ENCODE measurements around the gene GPHN. TPM values are rescaled to one million over a fixed set of nuclear protein-coding genes. Genes with fewer than 3 reads are reported as not detected.

The GPHN gene
- total RNA-seq, 1 experiment from 2014 or later: 11.3 TPM

DNA sequence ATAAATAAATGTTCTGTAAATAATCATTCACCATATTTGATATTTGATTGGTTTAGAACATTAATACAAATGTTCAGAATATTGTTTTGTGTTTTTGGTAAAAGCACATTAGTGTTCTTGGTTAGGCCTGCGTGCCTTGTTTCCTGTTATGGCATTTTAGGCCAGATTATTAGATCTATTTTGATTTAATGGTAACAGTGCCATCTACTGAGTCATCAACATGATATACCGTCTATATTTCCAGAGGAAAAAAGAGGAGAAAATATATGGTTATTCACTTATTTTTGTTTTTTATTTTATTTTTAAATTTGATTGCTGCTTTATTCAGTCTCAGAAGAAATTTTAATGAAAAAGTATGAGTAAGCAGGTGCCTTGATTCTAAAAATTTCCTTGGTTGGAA is 60.3 kb downstream of the GPHN start:
- Mint-ChIP-seq H3K27me3 (ENCODE audit: insufficient read depth, unreplicated experiment) (no peaks in the 10 kb centered on the region), H3K36me3 (ENCODE audit: insufficient read depth, unreplicated experiment) (no peaks in the 10 kb centered on the region), H3K27ac (ENCODE audit: unreplicated experiment) (no peak overlapping the region), H3K4me1 (ENCODE audit: low read depth, unreplicated experiment) (no peaks in the 10 kb centered on the region), H3K9me3 (ENCODE audit: unreplicated experiment) (no peaks in the 10 kb centered on the region), H3K4me3 (ENCODE audit: unreplicated experiment) (no peak overlapping the region)
- Histone ChIP-seq H3K36me3 (ENCODE audit: control insufficient read depth, insufficient read depth, low read length) (no peaks in the 10 kb centered on the region), H3K9me3 (no peaks in the 10 kb centered on the region), H3K4me1 (no peaks in the 10 kb centered on the region), H3K4me3 (ENCODE audit: low read depth, low read length) (no peak overlapping the region), H3K27me3 (replicated peaks; ENCODE audit: control insufficient read depth, insufficient read depth, low read length) (no peaks in the 10 kb centered on the region)
- no TSS peak for BruUV-seq (replicated peaks)
- intact Hi-C loops (cut with micrococcal nuclease; ENCODE audit: unreplicated experiment): no loop called here
- CTCF ChIA-PET: no interaction called here
- DNase-seq: no peak
- no peak for TF ChIP-seq CTCF (IDR thresholded peaks at IDR 0.05; ENCODE audit: insufficient read depth in 1 of 2, low read depth in 1 of 2, low read length in 1 of 2, severe bottlenecking in 1 of 2, unreplicated experiment in 1 of 2)
- POLR2A ChIA-PET: no interaction called here

- BruUV-seq (replicated peaks): no TSS peak
Measured at GRCh38 chr14:66572826-66573225, 64.9 kb downstream of the GPHN start.

DNA sequence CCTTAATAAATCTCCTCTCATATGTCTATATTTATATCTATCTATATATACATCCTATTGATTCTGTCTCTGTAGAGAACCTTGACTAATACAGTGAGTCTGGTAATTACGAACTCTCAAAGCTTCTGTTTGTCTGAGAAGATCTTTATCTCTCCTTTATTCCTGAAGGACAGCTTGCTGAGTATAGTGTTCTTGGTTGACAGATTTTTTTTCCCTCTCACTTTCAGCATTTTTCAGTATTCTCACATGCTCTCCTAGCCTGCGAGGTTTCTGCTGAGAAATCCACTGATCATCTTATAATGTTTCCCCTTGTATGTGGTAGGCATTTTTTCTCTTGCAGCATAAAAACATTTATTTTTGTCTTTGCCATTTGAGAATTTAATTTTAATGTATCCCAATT is 67.1 kb downstream of the GPHN start:
- Mint-ChIP-seq H3K36me3 (ENCODE audit: insufficient read depth, unreplicated experiment) (no peaks in the 10 kb centered on the region), H3K27ac (ENCODE audit: unreplicated experiment) (no peak overlapping the region), H3K27me3 (ENCODE audit: insufficient read depth, unreplicated experiment) (no peaks in the 10 kb centered on the region), H3K4me1 (ENCODE audit: low read depth, unreplicated experiment) (no peaks in the 10 kb centered on the region), H3K4me3 (ENCODE audit: unreplicated experiment) (no peak overlapping the region), H3K9me3 (ENCODE audit: unreplicated experiment) (peaks cover 34% of the 10 kb centered on the region)
- no peaks in the 10 kb centered on the region for H3K36me3 ChIP-seq (ENCODE audit: control insufficient read depth, insufficient read depth, low read length)
- no peak for TF ChIP-seq CTCF (IDR thresholded peaks at IDR 0.05; ENCODE audit: insufficient read depth in 1 of 2, low read depth in 1 of 2, low read length in 1 of 2, severe bottlenecking in 1 of 2, unreplicated experiment in 1 of 2)
- intact Hi-C loops (cut with micrococcal nuclease; ENCODE audit: unreplicated experiment): no loop called here
- no peaks in the 10 kb centered on the region for H3K4me1 ChIP-seq
- H3K27me3 ChIP-seq (replicated peaks; ENCODE audit: control insufficient read depth, insufficient read depth, low read length): no peaks in the 10 kb centered on the region
- BruUV-seq (replicated peaks): no TSS peak
- no peaks in the 10 kb centered on the region for H3K9me3 ChIP-seq
- H3K4me3 ChIP-seq (ENCODE audit: low read depth, low read length): no peak overlapping the region
- no peak for DNase-seq
- ChIA-PET POLR2A (no interaction called here), CTCF (no interaction called here)

More at GRCh38 chr14:66572826-66573225, 64.9 kb downstream of the GPHN start:
- intact Hi-C loops (cut with micrococcal nuclease; ENCODE audit: unreplicated experiment): no loop called here
- ChIA-PET POLR2A (no interaction called here), CTCF (no interaction called here)
- Mint-ChIP-seq H3K9me3 (ENCODE audit: unreplicated experiment) (peaks cover 12% of the 10 kb centered on the region), H3K27me3 (ENCODE audit: insufficient read depth, unreplicated experiment) (no peaks in the 10 kb centered on the region), H3K27ac (ENCODE audit: unreplicated experiment) (no peak overlapping the region), H3K4me3 (ENCODE audit: unreplicated experiment) (no peak overlapping the region), H3K4me1 (ENCODE audit: low read depth, unreplicated experiment) (no peaks in the 10 kb centered on the region), H3K36me3 (ENCODE audit: insufficient read depth, unreplicated experiment) (no peaks in the 10 kb centered on the region)
- Histone ChIP-seq H3K4me3 (ENCODE audit: low read depth, low read length) (no peak overlapping the region), H3K36me3 (ENCODE audit: control insufficient read depth, insufficient read depth, low read length) (no peaks in the 10 kb centered on the region), H3K27me3 (replicated peaks; ENCODE audit: control insufficient read depth, insufficient read depth, low read length) (no peaks in the 10 kb centered on the region), H3K4me1 (no peaks in the 10 kb centered on the region), H3K9me3 (no peaks in the 10 kb centered on the region)
- no peak for TF ChIP-seq CTCF (IDR thresholded peaks at IDR 0.05; ENCODE audit: insufficient read depth in 1 of 2, low read depth in 1 of 2, low read length in 1 of 2, severe bottlenecking in 1 of 2, unreplicated experiment in 1 of 2)
- no peak for DNase-seq
